Measurements from ENCODE around the gene GPATCH8. TPM values are rescaled to one million over a fixed set of nuclear protein-coding genes. Genes with fewer than 3 reads are reported as not detected.

GPATCH8 gene
- total RNA-seq = 23.8 and 31.1 TPM in 2 replicates

DNA sequence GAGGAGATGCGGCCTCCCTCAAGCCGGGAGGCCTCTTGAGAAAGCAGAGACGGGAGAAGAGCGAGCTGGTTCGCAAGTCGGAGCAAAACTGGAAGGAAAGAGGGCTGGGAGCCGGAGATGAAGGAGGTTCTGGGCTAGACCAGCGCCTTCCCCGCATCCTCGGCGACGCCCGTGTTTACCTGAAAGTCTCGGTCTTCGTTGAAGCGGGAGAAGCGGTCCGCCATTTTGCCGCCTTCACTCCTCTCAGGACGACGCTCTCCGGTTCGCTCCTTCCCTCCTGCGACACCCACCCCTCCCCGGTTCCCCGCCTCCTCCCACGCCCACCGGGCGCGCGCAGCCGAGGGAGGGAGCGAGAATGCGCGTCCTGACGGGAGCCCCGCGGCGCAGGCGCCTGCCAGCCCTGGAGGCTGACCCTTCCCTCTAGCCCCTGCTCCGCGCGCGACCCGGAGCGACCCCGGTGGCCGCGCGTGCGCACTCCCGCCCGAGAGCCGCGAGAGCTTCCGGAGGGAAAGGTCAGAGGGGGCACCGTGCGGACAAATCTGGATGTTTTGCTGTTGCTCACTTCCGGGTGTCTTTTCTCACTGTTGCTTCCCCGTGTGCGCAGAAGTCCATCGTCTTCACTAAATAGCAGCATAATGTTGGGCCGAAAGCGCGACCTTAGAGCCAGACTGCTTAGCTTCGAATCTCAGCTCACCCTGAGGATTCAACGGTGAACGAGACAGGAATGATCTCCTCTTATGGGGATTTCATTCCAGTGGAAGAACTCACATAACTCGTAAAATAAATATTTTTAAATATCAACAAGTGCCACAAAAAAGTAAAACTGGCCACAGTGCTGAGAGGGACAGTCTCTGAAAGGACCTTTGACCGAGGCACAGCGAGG, at the start of gene GPATCH8:
Gene GPATCH8 (minus strand): TSS at position 260 of the 883 bp plus-strand sequence. CDS start 36 bp downstream, at position 224.
- peak; percentile 96 for DNase-seq (ENCODE audit: low read depth)
- H3K4me3 ChIP-seq (ENCODE audit: low read depth, low read length) = peak within 1 kb of the TSS; percentile 99
- TF ChIP-seq, protein P1, sequence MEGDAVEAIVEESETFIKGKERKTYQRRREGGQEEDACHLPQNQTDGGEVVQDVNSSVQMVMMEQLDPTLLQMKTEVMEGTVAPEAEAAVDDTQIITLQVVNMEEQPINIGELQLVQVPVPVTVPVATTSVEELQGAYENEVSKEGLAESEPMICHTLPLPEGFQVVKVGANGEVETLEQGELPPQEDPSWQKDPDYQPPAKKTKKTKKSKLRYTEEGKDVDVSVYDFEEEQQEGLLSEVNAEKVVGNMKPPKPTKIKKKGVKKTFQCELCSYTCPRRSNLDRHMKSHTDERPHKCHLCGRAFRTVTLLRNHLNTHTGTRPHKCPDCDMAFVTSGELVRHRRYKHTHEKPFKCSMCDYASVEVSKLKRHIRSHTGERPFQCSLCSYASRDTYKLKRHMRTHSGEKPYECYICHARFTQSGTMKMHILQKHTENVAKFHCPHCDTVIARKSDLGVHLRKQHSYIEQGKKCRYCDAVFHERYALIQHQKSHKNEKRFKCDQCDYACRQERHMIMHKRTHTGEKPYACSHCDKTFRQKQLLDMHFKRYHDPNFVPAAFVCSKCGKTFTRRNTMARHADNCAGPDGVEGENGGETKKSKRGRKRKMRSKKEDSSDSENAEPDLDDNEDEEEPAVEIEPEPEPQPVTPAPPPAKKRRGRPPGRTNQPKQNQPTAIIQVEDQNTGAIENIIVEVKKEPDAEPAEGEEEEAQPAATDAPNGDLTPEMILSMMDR (IDR thresholded peaks at IDR 0.05; ENCODE audit: insufficient read depth, low read depth, low read length) = no peak

DNA sequence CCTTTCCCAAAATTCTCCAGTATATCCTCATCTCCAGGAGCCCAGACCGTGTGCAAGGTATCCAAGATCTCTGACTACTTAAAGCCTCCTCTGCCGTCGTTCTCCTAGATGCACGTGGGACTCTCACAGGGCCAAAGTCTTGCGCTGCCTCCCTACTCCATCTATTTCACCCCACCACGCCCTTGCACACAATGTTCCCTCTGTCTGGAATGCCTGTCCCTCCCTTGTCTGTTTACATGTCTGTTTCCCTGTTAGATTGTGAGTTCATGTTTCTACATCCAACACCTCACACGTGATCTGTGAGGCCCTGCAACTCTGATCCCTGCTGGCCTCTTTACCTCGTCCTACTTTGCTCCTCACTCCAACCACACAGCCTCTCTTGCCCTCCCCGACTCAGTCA, 49.2 kb upstream of the GPATCH8 start:
- no peak overlapping the region for H3K4me3 ChIP-seq (ENCODE audit: low read depth, low read length)
- DNase-seq (ENCODE audit: low read depth) = peak; percentile 71
- TF ChIP-seq, protein P1 (IDR thresholded peaks at IDR 0.05; ENCODE audit: insufficient read depth, low read depth, low read length) = no peak

DNA sequence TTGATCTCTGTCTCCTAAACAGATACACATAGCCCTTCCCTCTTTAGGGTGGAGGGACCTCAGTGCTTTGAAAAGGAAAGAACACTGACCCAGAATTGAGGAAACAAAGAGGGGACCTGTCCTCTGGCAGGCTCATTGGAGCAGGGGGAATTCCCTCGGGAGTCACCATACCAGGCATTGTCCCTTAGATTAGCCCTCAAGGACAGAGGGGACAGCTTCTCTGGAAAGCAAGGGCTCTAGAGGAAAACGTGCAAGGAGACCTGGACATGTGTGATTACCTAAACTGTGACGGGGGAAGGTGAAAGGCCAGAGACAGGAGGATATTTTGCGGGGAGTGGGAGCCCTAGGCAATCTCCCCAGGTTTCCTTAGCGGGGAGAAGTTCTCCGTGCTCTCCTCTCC, 46.5 kb upstream of the GPATCH8 start:
- TF ChIP-seq, protein P1 (IDR thresholded peaks at IDR 0.05; ENCODE audit: insufficient read depth, low read depth, low read length) = no peak
- no peak overlapping the region for H3K4me3 ChIP-seq (ENCODE audit: low read depth, low read length)
- no peak for DNase-seq (ENCODE audit: low read depth)

DNA sequence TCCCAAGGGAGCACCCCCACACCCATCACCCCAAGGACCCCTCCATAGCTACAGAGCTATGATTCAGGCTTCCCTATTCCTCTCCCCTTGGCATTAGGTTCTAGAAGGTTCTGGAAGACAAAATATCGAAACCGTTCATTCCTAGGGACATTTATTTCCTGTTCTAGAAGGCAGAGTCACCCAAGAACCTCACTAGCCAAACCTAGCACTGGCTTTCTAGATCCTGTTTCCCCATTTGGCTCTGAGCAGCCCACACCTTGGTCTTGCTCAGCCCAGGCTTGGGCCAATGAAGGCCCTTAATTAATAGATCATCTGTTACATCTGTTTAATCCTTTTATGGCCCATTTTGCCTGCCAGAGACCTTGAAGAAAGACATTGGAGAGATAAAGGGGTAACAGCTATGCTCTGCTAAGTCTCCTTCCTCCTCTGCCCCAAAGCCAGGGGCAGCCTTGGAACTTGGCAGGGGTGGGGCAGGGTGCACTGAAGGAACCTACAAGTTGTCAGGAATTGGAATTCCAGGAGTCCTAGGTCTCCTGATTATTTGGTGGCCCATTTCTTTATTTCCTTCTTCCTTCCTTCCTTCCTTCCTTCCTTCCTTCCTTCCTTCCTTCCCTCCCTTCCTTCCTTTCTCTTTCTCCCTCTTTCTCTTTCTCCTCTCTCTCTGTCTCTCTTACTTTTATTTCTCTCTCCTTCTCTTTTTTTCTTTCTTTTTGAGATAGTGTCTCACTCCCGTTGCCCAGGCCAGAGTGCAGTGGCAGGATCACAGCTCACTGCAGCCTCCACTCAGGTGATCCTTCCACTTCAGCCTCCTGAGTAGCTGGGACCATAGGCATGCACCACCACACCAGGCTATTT, 45.4 kb upstream of the GPATCH8 start:
- TF ChIP-seq, protein P1 (IDR thresholded peaks at IDR 0.05; ENCODE audit: insufficient read depth, low read depth, low read length) = no peak
- H3K4me3 ChIP-seq (ENCODE audit: low read depth, low read length) = no peak overlapping the region
- DNase-seq (ENCODE audit: low read depth) = no peak

DNA sequence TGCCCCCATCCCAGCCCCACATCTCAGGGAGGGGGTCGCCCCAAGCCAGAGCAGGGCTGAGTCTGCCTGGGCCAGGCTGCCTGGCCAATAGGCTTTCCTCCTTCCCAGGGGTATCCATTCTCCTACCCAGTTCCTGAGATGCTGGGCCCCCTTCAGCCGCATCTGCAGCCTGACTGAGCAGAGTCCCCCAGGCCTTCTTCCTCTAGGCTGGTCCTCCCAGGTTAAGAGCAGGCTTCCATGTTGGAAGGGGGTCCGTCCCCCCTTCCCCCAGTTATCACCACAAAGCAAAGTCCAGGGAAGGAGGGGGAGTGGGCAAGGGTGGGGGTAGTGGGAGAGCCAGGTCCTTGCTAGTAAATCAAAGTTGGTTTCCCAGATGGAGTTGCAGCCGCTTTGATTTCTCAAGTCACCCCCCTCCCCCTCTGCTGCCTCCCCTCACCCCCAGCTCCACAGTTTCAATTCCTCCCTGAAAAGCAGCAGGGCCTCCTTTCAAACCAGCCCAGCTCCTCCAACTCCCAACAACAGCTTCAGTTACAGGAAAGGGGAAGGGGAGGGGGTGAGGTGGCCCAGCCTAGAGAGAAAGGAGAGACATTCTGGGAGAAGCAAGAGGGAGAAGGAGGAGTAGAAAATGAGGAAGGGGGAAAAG, 44.5 kb upstream of the GPATCH8 start:
- peak; percentile 28 for DNase-seq (ENCODE audit: low read depth)
- TF ChIP-seq, protein P1 (IDR thresholded peaks at IDR 0.05; ENCODE audit: insufficient read depth, low read depth, low read length) = no peak
- no peak overlapping the region for H3K4me3 ChIP-seq (ENCODE audit: low read depth, low read length)
